GM12878 (cell line): Measurements from ENCODE around the gene RTN4RL1. TPM values are rescaled to one million over a fixed set of nuclear protein-coding genes. Genes with fewer than 3 reads are reported as not detected.

ENCODE experiments used
- ATAC-seq: fragments of 200-7000 bp; cut with Tn5 transposase; 3 replicates; pipeline ENCODE4 v1.9.1; 2020; ENCODE audit warnings: mild to moderate bottlenecking, moderate library complexity
- BruUV-seq: library from RNA; stranded (reverse); fragments of 400-500 nt; replicated peaks from 2 replicates; lab custom pipeline; 2021; lab: Mats Ljungman, UMichigan
- CTCF ChIA-PET: fragments of 300-600 bp; sonication (Branson Sonifier 250); formaldehyde crosslinking; extraction: SDS; loops from one replicate; lab custom pipeline; 2021; ENCODE audit warnings: inconsistent platforms; lab: Yijun Ruan, JAX
- POLR2A ChIA-PET: fragments of 350-600 bp; formaldehyde crosslinking; extraction: SDS; loops from one replicate; lab custom pipeline; 2021; ENCODE audit warnings: inconsistent platforms; lab: Charles Lee
- RAD21 ChIA-PET: fragments of 300-600 bp; sonication (Branson Sonifier 250); formaldehyde crosslinking; loops from one replicate; lab custom pipeline; 2023; ENCODE audit warnings: antibody characterized with exemption; ENCODE audit not compliant: unreplicated experiment; lab: Charles Lee
- SMC1A ChIA-PET: fragments of 300-600 bp; sonication (Branson Sonifier 250); formaldehyde crosslinking; loops from one replicate; lab custom pipeline; 2023; ENCODE audit not compliant: unreplicated experiment, uncharacterized antibody; lab: Charles Lee
- DNase-seq: peaks from one replicate; pipeline ENCODE4 v3.0.0-alpha.2; 2011; ENCODE audit warnings: low read depth, low spot score
- FAIRE-seq: peaks from 3 replicates; lab custom pipeline; 2011; peaks lifted over from hg19 to GRCh38; lab: Jason Lieb, UNC
- H2AFZ ChIP-seq: 2 replicates; pipeline ENCODE4 v1.6.0; 2011; ENCODE audit warnings: low read depth, low read length, control low read depth; ENCODE audit not compliant: control insufficient read depth
- H3K27ac ChIP-seq: 2 replicates; pipeline ENCODE4 v1.5.1; 2011; ENCODE audit warnings: control low read depth; ENCODE audit not compliant: control insufficient read depth, insufficient read depth
- H3K27me3 ChIP-seq, 2 experiments: replicated peaks in 1 of 2; 2 replicates each; pipeline versions ENCODE4 v1.6.0 to v1.6.1; 2011; ENCODE audit warnings: low read length in 1 of 2; ENCODE audit not compliant: control insufficient read depth in 2 of 2, insufficient read depth in 2 of 2
- H3K36me3 ChIP-seq, 2 experiments: 2 replicates each; pipeline ENCODE4 v1.5.1; 2011; ENCODE audit warnings: low read length in 1 of 2; ENCODE audit not compliant: control insufficient read depth in 2 of 2, insufficient read depth in 2 of 2
- H3K4me1 ChIP-seq: 2 replicates; pipeline ENCODE4 v1.6.1; 2011; ENCODE audit warnings: mild to moderate bottlenecking, low read length, moderate library complexity, mixed read lengths; ENCODE audit not compliant: control insufficient read depth, insufficient read depth
- H3K4me2 ChIP-seq: 2 replicates; pipeline ENCODE4 v1.6.0; 2011; ENCODE audit warnings: control low read depth; ENCODE audit not compliant: control insufficient read depth, insufficient read depth
- H3K4me3 ChIP-seq: fragments of 200-600 bp; sonication (generic); 2 replicates; pipeline ENCODE4 v1.5.1; 2016
- H3K79me2 ChIP-seq: 2 replicates; pipeline ENCODE4 v1.6.0; 2011; ENCODE audit warnings: low read length; ENCODE audit not compliant: control insufficient read depth, insufficient read depth
- H3K9ac ChIP-seq: 2 replicates; pipeline ENCODE4 v1.8.0; 2011; ENCODE audit warnings: low read length, control low read depth, mixed read lengths; ENCODE audit not compliant: control insufficient read depth, insufficient read depth
- H3K9me3 ChIP-seq: replicated peaks from 3 replicates; pipeline ENCODE4 v1.5.1; 2011; ENCODE audit warnings: mild to moderate bottlenecking, low read length; ENCODE audit not compliant: control insufficient read depth, insufficient read depth
- H4K20me1 ChIP-seq: 2 replicates; pipeline ENCODE4 v1.6.0; 2011; ENCODE audit not compliant: control insufficient read depth, insufficient read depth
- BMI1 ChIP-seq: fragments of 450-650 bp; IDR thresholded peaks from 2 replicates; pipeline ENCODE4 v1.6.1; 2016; ENCODE audit warnings: mild to moderate bottlenecking, moderate library complexity, borderline replicate concordance
- GABPA ChIP-seq: IDR thresholded peaks from 2 replicates; pipeline ENCODE4 v1.6.1; 2014; ENCODE audit warnings: antibody characterized with exemption, low read depth, mild to moderate bottlenecking, inconsistent platforms
- IRF4 ChIP-seq: IDR thresholded peaks from 2 replicates; pipeline ENCODE4 v1.6.1; 2011; ENCODE audit warnings: low read depth, low read length
- NR2C2 ChIP-seq: IDR thresholded peaks from 2 replicates; pipeline ENCODE4 v1.6.1; 2011; ENCODE audit warnings: borderline replicate concordance, low read depth; ENCODE audit not compliant: control insufficient read depth, insufficient read length
- POU2F2 ChIP-seq: IDR thresholded peaks from 3 replicates; pipeline ENCODE4 v1.6.1; 2011; ENCODE audit warnings: low read depth, mild to moderate bottlenecking, low read length, borderline replicate concordance
- RAD51 ChIP-seq: fragments of 450-650 bp; IDR thresholded peaks from 2 replicates; pipeline ENCODE4 v1.6.1; 2016; ENCODE audit warnings: moderate library complexity, mild to moderate bottlenecking, inconsistent platforms
- RB1 ChIP-seq: fragments of 450-650 bp; formaldehyde crosslinking; IDR thresholded peaks from 2 replicates; pipeline ENCODE4 v1.6.1; 2017; ENCODE audit warnings: mild to moderate bottlenecking, borderline replicate concordance
- SMC3 ChIP-seq: IDR thresholded peaks from 2 replicates; pipeline ENCODE4 v1.6.1; 2011; ENCODE audit warnings: low read length, improper control_type of control experiment, borderline replicate concordance
- ZNF274 ChIP-seq: IDR thresholded peaks from one replicate; pipeline ENCODE4 v1.8.0; 2011; ENCODE audit not compliant: insufficient read length, insufficient read depth
- ZNF622 ChIP-seq: fragments of 450-650 bp; IDR thresholded peaks from 2 replicates; pipeline ENCODE4 v1.6.1; 2017; ENCODE audit warnings: mild to moderate bottlenecking, inconsistent platforms
- ZSCAN29 ChIP-seq: fragments of 450-650 bp; IDR thresholded peaks from 2 replicates; pipeline ENCODE4 v1.6.1; 2017; ENCODE audit warnings: mild to moderate bottlenecking, moderate library complexity
- ZZZ3 ChIP-seq: IDR thresholded peaks from 2 replicates; pipeline ENCODE4 v1.6.1; 2011; ENCODE audit warnings: low read depth; ENCODE audit not compliant: control insufficient read depth, insufficient read length
- WGBS: methylation state at CpG from one replicate; pipeline ENCODE4 v1.1.6; 2016; ENCODE audit warnings: low lambda C conversion rate; ENCODE audit not compliant: insufficient replicate concordance, insufficient coverage; ENCODE audit errors: missing lambda C conversion rate; 5-methylcytosine and 5-hydroxymethylcytosine counted together
- in situ Hi-C: fragments of 300-500 bp; cut with MboI; formaldehyde crosslinking; loops from 9 replicates; pipeline ENCODE4 v1.14.3; 2018; ENCODE audit warnings: mixed read lengths
- intact Hi-C: fragments of 100-400 bp; cut with micrococcal nuclease; formaldehyde crosslinking; loops from one replicate; pipeline ENCODE4 v1.14.2; 2022; ENCODE audit not compliant: unreplicated experiment
- polyA plus RNA-seq, 11 experiments: library from polyadenylated mRNA; depleted of rRNA in 4 of 11; unstranded in 6 of 11; stranded (reverse) in 5 of 11; fragments of >200 nt; fragmentation: Nextera tagmentation in 4 of 11; fragmentation: Illumina TruSeq in 1 of 11; extraction: Ambion mirVana in 4 of 11; extraction: Trizol in 1 of 11; gene quantifications; 1 replicate in 1 of 11; 2 replicates in 10 of 11; pipeline versions ENCODE4 v1.2.1 to v1.2.3, GENCODE V29; 2011 to 2016; ENCODE audit warnings: inconsistent platforms in 2 of 11, missing spikeins in 2 of 11, low read depth in 1 of 11
- total RNA-seq, 4 experiments: library from RNA; depleted of rRNA in 3 of 4; stranded (reverse); fragments of >200 nt in 3 of 4; fragmentation: Illumina TruSeq in 1 of 4; extraction: Trizol in 1 of 4; gene quantifications; 2 replicates each; pipeline versions ENCODE4 v1.2.1 to v1.2.3, GENCODE V29; 2013 to 2021
- TF ChIP-seq, protein P1 (sequence below): fragments of 450-650 bp; IDR thresholded peaks from 2 replicates; pipeline ENCODE4 v1.6.1; 2017; ENCODE audit warnings: mild to moderate bottlenecking, moderate library complexity

Gene RTN4RL1
- total and polyA plus RNA-seq, 10 of the 15 experiments (the other 5 are each of a cell fraction or from before 2014, with no cell fraction given) = 0.08 to 0.11 (median 0.10) TPM; not detected in 7

DNA sequence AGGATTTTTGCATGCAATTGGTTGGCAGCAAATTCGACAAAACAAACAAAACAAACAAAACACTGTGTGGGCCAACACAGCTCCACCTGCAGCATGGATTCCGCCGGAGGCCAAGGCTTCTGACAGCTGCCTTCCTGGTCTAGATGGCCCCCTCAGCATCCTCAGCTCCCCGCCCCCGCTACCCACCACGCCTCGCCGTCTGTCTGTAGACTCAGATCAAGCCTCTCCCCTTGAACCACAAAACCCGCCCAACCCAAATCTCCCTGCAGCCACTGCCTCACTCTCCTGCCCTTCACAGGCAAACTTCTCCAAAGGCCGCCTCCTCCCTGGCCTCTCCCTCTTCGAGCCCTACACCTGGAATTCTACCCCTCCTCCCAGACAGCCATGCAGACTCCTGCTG, 57.9 kb downstream of the RTN4RL1 start:
- no peaks in the 10 kb centered on the region for H3K79me2 ChIP-seq
- no peak overlapping the region for H3K4me3 ChIP-seq
- H3K9ac ChIP-seq = no peak overlapping the region
- in situ Hi-C loops = no loop called here
- SMC1A ChIA-PET = no interaction called here
- intact Hi-C loops = no loop called here
- no peak overlapping the region for H2AFZ ChIP-seq
- no peak overlapping the region for H3K27ac ChIP-seq
- no peak for ATAC-seq
- no peaks in the 10 kb centered on the region for H3K27me3 ChIP-seq
- 25% methylated on average over 11 of the region's 11 CpGs for WGBS
- no peak for TF ChIP-seq RAD51
- TF ChIP-seq GABPA = no peak
- TF ChIP-seq ZNF274 = no peak
- TF ChIP-seq ZZZ3 = no peak
- no peak for TF ChIP-seq IRF4
- no peaks in the 10 kb centered on the region for H4K20me1 ChIP-seq
- POLR2A ChIA-PET = no interaction called here
- BruUV-seq = no TSS peak
- no peak for DNase-seq
- no peak overlapping the region for H3K4me2 ChIP-seq
- no peak for FAIRE-seq
- no peaks in the 10 kb centered on the region for H3K36me3 ChIP-seq
- peaks cover 2% of the 10 kb centered on the region; the same call in 1 of the 3 replicates for H3K9me3 ChIP-seq
- RAD21 ChIA-PET = interaction anchor here (0.6 kb wide), 1 partner anchor 245 kb away, joined by 3 read pairs; no protein-coding TSS in a partner anchor
- no peaks in the 10 kb centered on the region for H3K4me1 ChIP-seq
- CTCF ChIA-PET = no interaction called here

DNA sequence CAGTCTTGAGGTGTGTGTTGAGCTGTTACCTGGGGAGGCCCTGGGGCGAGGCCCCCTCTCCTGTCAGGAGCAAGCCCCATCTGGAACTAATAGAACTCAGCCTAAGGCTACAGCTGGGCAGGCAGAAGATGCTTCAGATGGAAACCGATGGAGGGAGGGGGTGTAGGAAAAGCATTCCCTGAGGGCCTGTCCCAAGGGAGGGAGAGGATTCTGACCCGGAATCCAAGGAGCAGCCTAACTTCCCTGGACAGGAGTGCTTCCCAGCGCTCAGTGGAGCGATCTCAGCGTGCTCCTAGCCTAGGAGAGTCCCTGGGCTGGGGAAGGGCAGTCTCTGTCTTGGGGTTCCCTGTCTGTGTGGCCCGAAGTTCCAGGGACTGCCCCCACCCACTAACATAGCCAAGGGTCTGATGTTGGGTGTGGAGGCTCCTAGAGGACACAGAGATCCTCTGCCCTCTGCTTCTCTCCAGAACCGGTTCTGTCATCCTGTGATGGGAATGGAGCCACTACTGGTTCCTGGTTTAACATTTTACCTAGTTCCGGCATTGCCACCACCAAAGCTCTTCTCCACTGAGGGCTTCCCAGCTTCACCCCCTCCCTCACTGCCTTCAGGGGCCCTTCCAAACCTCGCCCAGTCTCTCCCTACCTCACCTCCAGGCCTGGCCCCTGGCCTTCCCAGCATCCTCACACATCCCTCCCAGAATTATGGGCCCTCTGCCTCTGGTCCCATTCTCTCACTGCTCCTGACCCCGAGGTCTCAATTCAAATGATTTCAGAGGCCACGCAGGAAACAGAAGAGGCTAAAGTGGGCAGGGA, 58.7 kb downstream of the RTN4RL1 start:
- DNase-seq = no peak
- TF ChIP-seq, protein P1, sequence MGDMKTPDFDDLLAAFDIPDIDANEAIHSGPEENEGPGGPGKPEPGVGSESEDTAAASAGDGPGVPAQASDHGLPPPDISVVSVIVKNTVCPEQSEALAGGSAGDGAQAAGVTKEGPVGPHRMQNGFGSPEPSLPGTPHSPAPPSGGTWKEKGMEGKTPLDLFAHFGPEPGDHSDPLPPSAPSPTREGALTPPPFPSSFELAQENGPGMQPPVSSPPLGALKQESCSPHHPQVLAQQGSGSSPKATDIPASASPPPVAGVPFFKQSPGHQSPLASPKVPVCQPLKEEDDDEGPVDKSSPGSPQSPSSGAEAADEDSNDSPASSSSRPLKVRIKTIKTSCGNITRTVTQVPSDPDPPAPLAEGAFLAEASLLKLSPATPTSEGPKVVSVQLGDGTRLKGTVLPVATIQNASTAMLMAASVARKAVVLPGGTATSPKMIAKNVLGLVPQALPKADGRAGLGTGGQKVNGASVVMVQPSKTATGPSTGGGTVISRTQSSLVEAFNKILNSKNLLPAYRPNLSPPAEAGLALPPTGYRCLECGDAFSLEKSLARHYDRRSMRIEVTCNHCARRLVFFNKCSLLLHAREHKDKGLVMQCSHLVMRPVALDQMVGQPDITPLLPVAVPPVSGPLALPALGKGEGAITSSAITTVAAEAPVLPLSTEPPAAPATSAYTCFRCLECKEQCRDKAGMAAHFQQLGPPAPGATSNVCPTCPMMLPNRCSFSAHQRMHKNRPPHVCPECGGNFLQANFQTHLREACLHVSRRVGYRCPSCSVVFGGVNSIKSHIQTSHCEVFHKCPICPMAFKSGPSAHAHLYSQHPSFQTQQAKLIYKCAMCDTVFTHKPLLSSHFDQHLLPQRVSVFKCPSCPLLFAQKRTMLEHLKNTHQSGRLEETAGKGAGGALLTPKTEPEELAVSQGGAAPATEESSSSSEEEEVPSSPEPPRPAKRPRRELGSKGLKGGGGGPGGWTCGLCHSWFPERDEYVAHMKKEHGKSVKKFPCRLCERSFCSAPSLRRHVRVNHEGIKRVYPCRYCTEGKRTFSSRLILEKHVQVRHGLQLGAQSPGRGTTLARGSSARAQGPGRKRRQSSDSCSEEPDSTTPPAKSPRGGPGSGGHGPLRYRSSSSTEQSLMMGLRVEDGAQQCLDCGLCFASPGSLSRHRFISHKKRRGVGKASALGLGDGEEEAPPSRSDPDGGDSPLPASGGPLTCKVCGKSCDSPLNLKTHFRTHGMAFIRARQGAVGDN = no peak
- no peak for TF ChIP-seq SMC3
- TF ChIP-seq RB1 = no peak
- TF ChIP-seq ZSCAN29 = no peak
- no peak for TF ChIP-seq POU2F2
- no peak for TF ChIP-seq BMI1
- no peak for TF ChIP-seq ZNF622
- TF ChIP-seq NR2C2 = no peak
- 20% methylated on average over 12 of the region's 12 CpGs for WGBS
- Histone ChIP-seq H2AFZ (no peak overlapping the region), H3K27me3 (no peaks in the 10 kb centered on the region), H3K9me3 (peaks cover 2% of the 10 kb centered on the region; the same call in 1 of the 3 replicates), H3K36me3 (no peaks in the 10 kb centered on the region), H3K9ac (no peak overlapping the region), H4K20me1 (no peaks in the 10 kb centered on the region), H3K27ac (no peak overlapping the region), H3K79me2 (no peaks in the 10 kb centered on the region), H3K4me2 (no peak overlapping the region), H3K4me3 (no peak overlapping the region), H3K4me1 (no peaks in the 10 kb centered on the region)
- POLR2A ChIA-PET = no interaction called here
- intact Hi-C loops (no loop called here), in situ Hi-C loops (no loop called here)
- SMC1A ChIA-PET = interaction anchor here (0.7 kb wide), 1 partner anchor 74 kb away, joined by 3 read pairs; no protein-coding TSS in a partner anchor
- no TSS peak for BruUV-seq
- CTCF ChIA-PET = no interaction called here
- no peak for FAIRE-seq
- ATAC-seq = no peak
- RAD21 ChIA-PET = no interaction called here
